HepG2 (cell line): ENCODE data around the gene ENG. TPM values are rescaled to one million over a fixed set of nuclear protein-coding genes. Genes with fewer than 3 reads are reported as not detected.

Source experiments
- ATAC-seq: fragments of 200-7000 bp; cut with Tn5 transposase; 3 replicates; pipeline ENCODE4 v1.9.1; 2020; ENCODE audit warnings: mild to moderate bottlenecking, moderate library complexity
- BruUV-seq: library from RNA; stranded (reverse); fragments of 400-500 nt; replicated peaks from 2 replicates; lab custom pipeline; 2021; lab: Mats Ljungman, UMichigan
- CTCF ChIA-PET: fragments of 300-600 bp; formaldehyde crosslinking; extraction: SDS; loops from one replicate; lab custom pipeline; 2021; ENCODE audit warnings: low total read pairs, inconsistent platforms, low intra/inter-chr PET ratio; lab: Yijun Ruan, JAX
- POLR2A ChIA-PET: fragments of 350-600 bp; sonication (Branson Sonifier 250); formaldehyde crosslinking; loops from one replicate; lab custom pipeline; 2020; ENCODE audit warnings: antibody characterized with exemption, inconsistent platforms; lab: Yijun Ruan, JAX
- DNase-seq: peaks from one replicate; pipeline ENCODE4 v3.0.0-alpha.2; 2015; ENCODE audit warnings: low spot score
- FAIRE-seq: peaks from 3 replicates; lab custom pipeline; 2011; peaks lifted over from hg19 to GRCh38; lab: Jason Lieb, UNC
- H2AFZ ChIP-seq: one replicate; pipeline ENCODE4 v1.6.1; 2011; ENCODE audit warnings: low read length, inconsistent platforms
- H3K27ac ChIP-seq: fragments of 300-600 bp; 3 replicates; pipeline ENCODE4 v1.8.0; 2011; ENCODE audit warnings: mixed run types, mild to moderate bottlenecking, mixed read lengths, low read length, inconsistent platforms; ENCODE audit not compliant: insufficient read depth; ENCODE audit errors: extremely low read length
- H3K27me3 ChIP-seq, 2 experiments: fragments of 200-600 bp in 1 of 2; 2 replicates in 1 of 2; 3 replicates in 1 of 2; pipeline versions ENCODE4 v1.6.0 to v1.8.0; 2011; ENCODE audit warnings: low read length in 2 of 2, mild to moderate bottlenecking in 2 of 2, moderate library complexity in 2 of 2, inconsistent platforms in 1 of 2; ENCODE audit not compliant: insufficient read depth in 2 of 2, control insufficient read depth in 1 of 2
- H3K36me3 ChIP-seq, 2 experiments: fragments of 200-600 bp in 1 of 2; replicated peaks in 1 of 2; 2 replicates in 1 of 2; 3 replicates in 1 of 2; pipeline versions ENCODE4 v1.5.1 to v1.8.0; 2011; ENCODE audit warnings: low read length in 2 of 2, inconsistent platforms in 1 of 2; ENCODE audit not compliant: insufficient read depth in 2 of 2, control insufficient read depth in 1 of 2
- H3K4me1 ChIP-seq: 2 replicates; pipeline ENCODE4 v1.5.1; 2012; ENCODE audit warnings: low read length, inconsistent platforms; ENCODE audit not compliant: insufficient read depth
- H3K4me2 ChIP-seq: 2 replicates; pipeline ENCODE4 v1.6.0; 2011; ENCODE audit warnings: low read depth, low read length, inconsistent platforms
- H3K4me3 ChIP-seq, 3 experiments: fragments of 200-600 bp in 1 of 3; sonication (generic), shearing (Covaris generic) in 1 of 3; replicated peaks in 1 of 3; 2 replicates each; pipeline ENCODE4 v1.5.1; 2011 to 2016; ENCODE audit warnings: low read length in 3 of 3, inconsistent platforms in 2 of 3, low read depth in 2 of 3, mild to moderate bottlenecking in 2 of 3, control low read depth in 1 of 3, mixed read lengths in 1 of 3; ENCODE audit not compliant: insufficient read depth in 1 of 3
- H3K79me2 ChIP-seq: one replicate; pipeline ENCODE4 v1.6.1; 2011; ENCODE audit warnings: low read length, inconsistent platforms; ENCODE audit not compliant: insufficient read depth
- H3K9ac ChIP-seq: 2 replicates; pipeline ENCODE4 v1.6.0; 2011; ENCODE audit warnings: mild to moderate bottlenecking, low read depth, low read length, inconsistent platforms; ENCODE audit not compliant: insufficient read depth
- H3K9me3 ChIP-seq: 2 replicates; pipeline ENCODE4 v1.5.1; 2012; ENCODE audit warnings: mild to moderate bottlenecking, low read length
- H4K20me1 ChIP-seq: 2 replicates; pipeline ENCODE4 v1.6.0; 2011; ENCODE audit warnings: inconsistent platforms, mild to moderate bottlenecking, low read length, moderate library complexity; ENCODE audit not compliant: insufficient read depth
- HOXA7 ChIP-seq: sonication (generic); formaldehyde crosslinking; IDR thresholded peaks from 2 replicates; pipeline ENCODE4 v1.8.1; 2022; ENCODE audit warnings: mild to moderate bottlenecking, missing genetic modification reagents, moderate library complexity
- IRF9 ChIP-seq: sonication (generic); formaldehyde crosslinking; IDR thresholded peaks from 2 replicates; pipeline ENCODE4 v1.8.0; 2022; ENCODE audit warnings: missing genetic modification reagents, mild to moderate bottlenecking, borderline replicate concordance
- KDM5A ChIP-seq: fragments of 200-600 bp; sonication (generic); IDR thresholded peaks from 2 replicates; pipeline ENCODE4 v1.7.0; 2018; ENCODE audit warnings: antibody characterized with exemption, mild to moderate bottlenecking, low read length, borderline replicate concordance
- NFKB2 ChIP-seq: sonication (generic); formaldehyde crosslinking; IDR thresholded peaks from 2 replicates; pipeline ENCODE4 v1.4.0; 2020; ENCODE audit warnings: missing genetic modification reagents, borderline replicate concordance
- NFYC ChIP-seq: IDR thresholded peaks from 2 replicates; pipeline ENCODE4 v1.6.1; 2016; ENCODE audit warnings: missing genetic modification reagents, missing compliant biosample characterization
- PRPF4 ChIP-seq: fragments of 200-400 bp; formaldehyde crosslinking; IDR thresholded peaks from 2 replicates; pipeline ENCODE4 v1.6.1; 2016; ENCODE audit warnings: low read length, low read depth; ENCODE audit not compliant: poor library complexity, severe bottlenecking
- RAD51 ChIP-seq: fragments of 450-650 bp; IDR thresholded peaks from 2 replicates; pipeline ENCODE4 v1.6.1; 2016; ENCODE audit warnings: borderline replicate concordance
- RBFOX2 ChIP-seq: fragments of 200-400 bp; formaldehyde crosslinking; IDR thresholded peaks from 2 replicates; pipeline ENCODE4 v1.6.1; 2017; ENCODE audit warnings: low read depth, mild to moderate bottlenecking, low read length
- RNF219 ChIP-seq: sonication (generic); formaldehyde crosslinking; IDR thresholded peaks from 2 replicates; pipeline ENCODE4 v1.5.0; 2020; ENCODE audit warnings: mild to moderate bottlenecking, missing genetic modification reagents
- TBP ChIP-seq: sonication (generic); formaldehyde crosslinking; IDR thresholded peaks from 2 replicates; pipeline ENCODE4 v1.5.0; 2020; ENCODE audit warnings: missing genetic modification reagents
- YY1 ChIP-seq: IDR thresholded peaks from 2 replicates; pipeline ENCODE4 v1.6.1; 2011; ENCODE audit warnings: low read length, low read depth, moderate library complexity, mild to moderate bottlenecking; ENCODE audit not compliant: insufficient read depth, insufficient replicate concordance
- ZNF335 ChIP-seq: sonication (generic); formaldehyde crosslinking; IDR thresholded peaks from 2 replicates; pipeline ENCODE4 v1.4.0; 2020; ENCODE audit warnings: missing genetic modification reagents
- ZNF646 ChIP-seq: sonication (generic); formaldehyde crosslinking; IDR thresholded peaks from 2 replicates; pipeline ENCODE4 v1.9.0; 2021; ENCODE audit warnings: mild to moderate bottlenecking, missing genetic modification reagents
- ZNF773 ChIP-seq: sonication (generic); formaldehyde crosslinking; IDR thresholded peaks from 2 replicates; pipeline ENCODE4 v1.4.0; 2020; ENCODE audit warnings: missing genetic modification reagents, borderline replicate concordance
- WGBS: methylation state at CpG from one replicate; pipeline ENCODE4 v1.1.6; 2017; ENCODE audit warnings: low lambda C conversion rate; 5-methylcytosine and 5-hydroxymethylcytosine counted together
- in situ Hi-C: cut with HindIII; loops from 2 replicates; pipeline ENCODE4 v1.10.0; 2017; ENCODE audit warnings: low pct_unique_long_range_greater_than_20kb; ENCODE audit not compliant: extremely low pct_ligation_motif_present
- intact Hi-C: fragments of 100-400 bp; cut with micrococcal nuclease; formaldehyde crosslinking; loops from one replicate; pipeline ENCODE4 v1.10.0; 2022; ENCODE audit not compliant: unreplicated experiment
- polyA plus RNA-seq, 8 experiments: library from polyadenylated mRNA; depleted of rRNA in 3 of 8; stranded (reverse) in 7 of 8; unstranded in 1 of 8; fragments of >200 nt; fragmentation: Illumina TruSeq in 4 of 8; extraction: Trizol in 4 of 8; gene quantifications; 2 replicates each; pipeline versions ENCODE4 v1.2.1 to v1.2.3, GENCODE V29; 2011 to 2016; ENCODE audit warnings: low read depth in 4 of 8, missing spikeins in 1 of 8, mixed read lengths in 1 of 8; ENCODE audit not compliant: insufficient read depth in 1 of 8
- total RNA-seq, 5 experiments: library from RNA; depleted of rRNA; stranded (reverse); fragments of >200 nt; fragmentation: Illumina TruSeq; extraction: Trizol; gene quantifications; 2 replicates each; pipeline ENCODE4 v1.2.3, GENCODE V29; 2016; ENCODE audit warnings: low read depth in 1 of 5

ENG gene
- total and polyA plus RNA-seq, 2 of the 13 experiments (the other 11 are each of a cell fraction or from before 2014, with no cell fraction given): 0.02 to 1.1 TPM

- no peak; the same call in 2 of the 3 replicates for ATAC-seq
- intact Hi-C loops (no loop called here), in situ Hi-C loops (no loop called here)
- Histone ChIP-seq H3K4me2 (no peak overlapping the region), H4K20me1 (no peaks in the 10 kb centered on the region), H2AFZ (no peak overlapping the region), H3K4me1 (peaks cover 4% of the 10 kb centered on the region; the same call in 1 of the 2 replicates), H3K79me2 (no peaks in the 10 kb centered on the region), H3K36me3 (peaks cover 9 to 23% of the 10 kb centered on the region in 2 experiments; a peak in 4 of 5 replicates), H3K9ac (no peak overlapping the region), H3K27ac (no peak overlapping the region), H3K9me3 (no peaks in the 10 kb centered on the region), H3K27me3 (no peaks in the 10 kb centered on the region), H3K4me3 (no peak overlapping the region)
- TF ChIP-seq RAD51 (no peak), ZNF335 (CRISPR knock-in tag) (no peak), RBFOX2 (no peak; the same call in 1 of the 2 replicates), NFYC (no peak), HOXA7 (CRISPR knock-in tag) (no peak), YY1 (no peak), RNF219 (CRISPR knock-in tag) (no peak), IRF9 (CRISPR knock-in tag) (no peak), PRPF4 (no peak), NFKB2 (CRISPR knock-in tag) (no peak), KDM5A (no peak), TBP (no peak), ZNF773 (CRISPR knock-in tag) (no peak), ZNF646 (CRISPR knock-in tag) (no peak)
- ChIA-PET POLR2A (interaction anchor here (0.7 to 2.7 kb wide), 5 partner anchors 10 to 83 kb away, joined by 3 to 12 read pairs (median 3); partner anchors contain the start of genes FPGS and ST6GALNAC4), CTCF (no interaction called here)
- no peak for DNase-seq
- WGBS: 98% methylated on average over 9 of the region's 15 CpGs
- BruUV-seq: no TSS peak
- no peak for FAIRE-seq
Measured at GRCh38 chr9:127884976-127885490, 30.6 kb upstream of the ENG start.
